Measurements from ENCODE around the gene PSME3IP1.

DNA sequence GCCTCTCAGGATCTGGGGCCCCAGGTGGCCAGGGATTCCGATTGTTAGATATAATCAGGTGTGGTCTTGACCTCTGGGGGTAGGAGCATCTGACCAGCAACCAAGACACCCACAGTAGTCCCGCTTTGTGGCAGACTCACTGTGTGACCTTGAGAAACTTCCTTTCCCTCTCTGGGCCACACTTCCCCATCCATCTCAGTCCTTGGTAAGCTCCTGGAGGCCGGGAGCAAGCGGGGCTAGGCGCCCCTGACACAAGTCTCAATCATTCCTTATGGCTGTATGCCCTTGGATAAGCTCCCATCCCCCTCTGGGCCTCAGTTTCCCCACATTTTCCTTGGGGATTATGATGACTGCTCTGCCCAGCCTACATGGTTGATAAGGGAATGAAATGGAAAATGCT is 72.2 kb downstream of the PSME3IP1 start:
- TF ChIP-seq, protein P1, sequence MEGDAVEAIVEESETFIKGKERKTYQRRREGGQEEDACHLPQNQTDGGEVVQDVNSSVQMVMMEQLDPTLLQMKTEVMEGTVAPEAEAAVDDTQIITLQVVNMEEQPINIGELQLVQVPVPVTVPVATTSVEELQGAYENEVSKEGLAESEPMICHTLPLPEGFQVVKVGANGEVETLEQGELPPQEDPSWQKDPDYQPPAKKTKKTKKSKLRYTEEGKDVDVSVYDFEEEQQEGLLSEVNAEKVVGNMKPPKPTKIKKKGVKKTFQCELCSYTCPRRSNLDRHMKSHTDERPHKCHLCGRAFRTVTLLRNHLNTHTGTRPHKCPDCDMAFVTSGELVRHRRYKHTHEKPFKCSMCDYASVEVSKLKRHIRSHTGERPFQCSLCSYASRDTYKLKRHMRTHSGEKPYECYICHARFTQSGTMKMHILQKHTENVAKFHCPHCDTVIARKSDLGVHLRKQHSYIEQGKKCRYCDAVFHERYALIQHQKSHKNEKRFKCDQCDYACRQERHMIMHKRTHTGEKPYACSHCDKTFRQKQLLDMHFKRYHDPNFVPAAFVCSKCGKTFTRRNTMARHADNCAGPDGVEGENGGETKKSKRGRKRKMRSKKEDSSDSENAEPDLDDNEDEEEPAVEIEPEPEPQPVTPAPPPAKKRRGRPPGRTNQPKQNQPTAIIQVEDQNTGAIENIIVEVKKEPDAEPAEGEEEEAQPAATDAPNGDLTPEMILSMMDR (IDR thresholded peaks at IDR 0.05; ENCODE audit: low read length): no peak
- no peak for TF ChIP-seq EZH2 (IDR thresholded peaks at IDR 0.05; ENCODE audit: borderline replicate concordance, low read length)

Measured in OCI-LY1 (cell line).